ENCODE measurements around the gene TRMT112. TPM values are rescaled to one million over a fixed set of nuclear protein-coding genes. Genes with fewer than 3 reads are reported as not detected.

Gene TRMT112
- 257 and 284 TPM in 2 replicates for total RNA-seq (ENCODE audit: low replicate concordance)

- Mint-ChIP-seq H3K4me1 (peaks cover 17% of the 10 kb centered on the region), H3K4me3 (peak within 1 kb of the TSS; percentile 95), H3K36me3 (peaks cover 12% of the 10 kb centered on the region), H3K27ac (peak within 1 kb of the TSS; percentile 97), H3K9me3 (no peaks in the 10 kb centered on the region), H3K27me3 (ENCODE audit: insufficient read depth, low read depth) (peaks cover 2% of the 10 kb centered on the region)
- H2AFZ ChIP-seq (replicated peaks) = peak within 1 kb of the TSS; percentile 78
- H3K9ac ChIP-seq = peak within 1 kb of the TSS; percentile 65
- peak within 1 kb of the TSS; percentile 72 for H3K4me2 ChIP-seq
- no peaks in the 10 kb centered on the region for H3K9me3 ChIP-seq (ENCODE audit: low read depth)
- H3K4me1 ChIP-seq = peaks cover 12% of the 10 kb centered on the region
- peaks cover 26% of the 10 kb centered on the region for H3K79me2 ChIP-seq (ENCODE audit: low read depth)
- no peak for TF ChIP-seq CTCF (IDR thresholded peaks at IDR 0.05)
- no peak for TF ChIP-seq EZH2phosphoT487 (IDR thresholded peaks at IDR 0.05)
- TF ChIP-seq EZH2 (IDR thresholded peaks at IDR 0.05) = no peak
- H4K20me1 ChIP-seq (ENCODE audit: low read depth) = peaks cover 12% of the 10 kb centered on the region
- peaks cover 29% of the 10 kb centered on the region for H3F3A ChIP-seq (ENCODE audit: low read depth)
- peak; percentile 95 for DNase-seq (ENCODE audit: low spot score)
- H3K27ac ChIP-seq = peak within 1 kb of the TSS; percentile 76
- H3K36me3 ChIP-seq = no peaks in the 10 kb centered on the region
- H3K4me3 ChIP-seq = peak within 1 kb of the TSS; percentile 82
- H3K27me3 ChIP-seq = no peaks in the 10 kb centered on the region
Observed at GRCh38 chr11:64317325-64317960, at the start of gene TRMT112. TSS of gene TRMT112 (minus strand) at chr11:64317559. CDS start at chr11:64317526, 33 bp downstream.

GRCh38 chr11:64366751-64367150 lies 49.4 kb upstream of the TRMT112 start:
- no peaks in the 10 kb centered on the region for H3K36me3 ChIP-seq
- H3K9me3 ChIP-seq (ENCODE audit: low read depth) = no peaks in the 10 kb centered on the region
- H4K20me1 ChIP-seq (ENCODE audit: low read depth) = no peaks in the 10 kb centered on the region
- H3K79me2 ChIP-seq (ENCODE audit: low read depth) = no peaks in the 10 kb centered on the region
- no peak overlapping the region for H3K4me3 ChIP-seq
- no peak overlapping the region for H2AFZ ChIP-seq (replicated peaks)
- H3K9me3 Mint-ChIP-seq = no peaks in the 10 kb centered on the region
- H3F3A ChIP-seq (ENCODE audit: low read depth) = peaks cover under 1% of the 10 kb centered on the region
- TF ChIP-seq EZH2 (IDR thresholded peaks at IDR 0.05) (no peak), CTCF (IDR thresholded peaks at IDR 0.05) (no peak), EZH2phosphoT487 (IDR thresholded peaks at IDR 0.05) (no peak)
- H3K4me1 Mint-ChIP-seq = no peaks in the 10 kb centered on the region
- H3K4me2 ChIP-seq = no peak overlapping the region
- H3K9ac ChIP-seq = no peak overlapping the region
- H3K27me3 ChIP-seq = no peaks in the 10 kb centered on the region
- H3K27ac ChIP-seq = no peak overlapping the region
- H3K27ac Mint-ChIP-seq = no peak overlapping the region
- DNase-seq (ENCODE audit: low spot score) = no peak
- peak overlapping the region; percentile 42 for H3K4me3 Mint-ChIP-seq
- no peaks in the 10 kb centered on the region for H3K4me1 ChIP-seq
- H3K27me3 Mint-ChIP-seq (ENCODE audit: insufficient read depth, low read depth) = peaks cover 6% of the 10 kb centered on the region
- peaks cover 24% of the 10 kb centered on the region for H3K36me3 Mint-ChIP-seq

GRCh38 chr11:64364911-64365310 lies 47.6 kb upstream of the TRMT112 start:
- H3K4me3 ChIP-seq = no peak overlapping the region
- H2AFZ ChIP-seq (replicated peaks) = no peak overlapping the region
- H3K9ac ChIP-seq = no peak overlapping the region
- no peaks in the 10 kb centered on the region for H3K27me3 ChIP-seq
- no peaks in the 10 kb centered on the region for H4K20me1 ChIP-seq (ENCODE audit: low read depth)
- no peak overlapping the region for H3K4me2 ChIP-seq
- no peaks in the 10 kb centered on the region for H3K79me2 ChIP-seq (ENCODE audit: low read depth)
- H3K4me1 ChIP-seq = no peaks in the 10 kb centered on the region
- H3K4me1 Mint-ChIP-seq = no peaks in the 10 kb centered on the region
- H3K27ac ChIP-seq = no peak overlapping the region
- no peaks in the 10 kb centered on the region for H3F3A ChIP-seq (ENCODE audit: low read depth)
- no peak for TF ChIP-seq EZH2phosphoT487 (IDR thresholded peaks at IDR 0.05)
- TF ChIP-seq EZH2 (IDR thresholded peaks at IDR 0.05) = no peak
- no peak for TF ChIP-seq CTCF (IDR thresholded peaks at IDR 0.05)
- DNase-seq (ENCODE audit: low spot score) = no peak
- no peak overlapping the region for H3K27ac Mint-ChIP-seq
- H3K4me3 Mint-ChIP-seq = no peak overlapping the region
- H3K36me3 Mint-ChIP-seq = peaks cover 27% of the 10 kb centered on the region
- no peaks in the 10 kb centered on the region for H3K9me3 Mint-ChIP-seq
- H3K9me3 ChIP-seq (ENCODE audit: low read depth) = no peaks in the 10 kb centered on the region
- peaks cover 9% of the 10 kb centered on the region for H3K27me3 Mint-ChIP-seq (ENCODE audit: insufficient read depth, low read depth)
- no peaks in the 10 kb centered on the region for H3K36me3 ChIP-seq
